Right lobe of liver (tissue), 4 donors: ENCODE results near the gene RALGPS1.

Source experiments
- CTCF ChIP-seq, 4 donors: fragments of 200-600 bp in 3 of 4; fragments of 450-650 bp in 1 of 4; IDR thresholded peaks; one replicate each; pipeline versions ENCODE4 v1.5.1 to v1.8.0; 2016 to 2022; ENCODE audit warnings: antibody characterized with exemption in 4 of 4, mild to moderate bottlenecking in 2 of 4
- POLR2A ChIP-seq: fragments of 450-650 bp; IDR thresholded peaks from one replicate; pipeline ENCODE4 v1.6.1; 2017; ENCODE audit warnings: antibody characterized with exemption, mild to moderate bottlenecking
- donor health status: DM: no; HTN: no; CAD: no.
- donor health status: DM: no; HTN: no; CAD: no.
- donor health status: DM: no; HTN: yes; CAD: no.

- TF ChIP-seq CTCF (IDR thresholded peaks at IDR 0.05), result no peak
- no peak for TF ChIP-seq POLR2A
Measured at GRCh38 chr9:127078988-127079387, 164.4 kb downstream of the RALGPS1 start.
